Kidney tubule cell (primary cell): Measurements from ENCODE around the gene DCUN1D3.
"Not testable (repeated sequence)": the region's sequence is repeated elsewhere in the genome, so short reads cannot be mapped to it uniquely, and the experiment has no call there.

Experiments used
- DNase-seq: peaks from one replicate; pipeline ENCODE4 v3.0.0-alpha.2; 2018; ENCODE audit warnings: low spot score

Gene DCUN1D3, protein sequence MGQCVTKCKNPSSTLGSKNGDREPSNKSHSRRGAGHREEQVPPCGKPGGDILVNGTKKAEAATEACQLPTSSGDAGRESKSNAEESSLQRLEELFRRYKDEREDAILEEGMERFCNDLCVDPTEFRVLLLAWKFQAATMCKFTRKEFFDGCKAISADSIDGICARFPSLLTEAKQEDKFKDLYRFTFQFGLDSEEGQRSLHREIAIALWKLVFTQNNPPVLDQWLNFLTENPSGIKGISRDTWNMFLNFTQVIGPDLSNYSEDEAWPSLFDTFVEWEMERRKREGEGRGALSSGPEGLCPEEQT

DNA sequence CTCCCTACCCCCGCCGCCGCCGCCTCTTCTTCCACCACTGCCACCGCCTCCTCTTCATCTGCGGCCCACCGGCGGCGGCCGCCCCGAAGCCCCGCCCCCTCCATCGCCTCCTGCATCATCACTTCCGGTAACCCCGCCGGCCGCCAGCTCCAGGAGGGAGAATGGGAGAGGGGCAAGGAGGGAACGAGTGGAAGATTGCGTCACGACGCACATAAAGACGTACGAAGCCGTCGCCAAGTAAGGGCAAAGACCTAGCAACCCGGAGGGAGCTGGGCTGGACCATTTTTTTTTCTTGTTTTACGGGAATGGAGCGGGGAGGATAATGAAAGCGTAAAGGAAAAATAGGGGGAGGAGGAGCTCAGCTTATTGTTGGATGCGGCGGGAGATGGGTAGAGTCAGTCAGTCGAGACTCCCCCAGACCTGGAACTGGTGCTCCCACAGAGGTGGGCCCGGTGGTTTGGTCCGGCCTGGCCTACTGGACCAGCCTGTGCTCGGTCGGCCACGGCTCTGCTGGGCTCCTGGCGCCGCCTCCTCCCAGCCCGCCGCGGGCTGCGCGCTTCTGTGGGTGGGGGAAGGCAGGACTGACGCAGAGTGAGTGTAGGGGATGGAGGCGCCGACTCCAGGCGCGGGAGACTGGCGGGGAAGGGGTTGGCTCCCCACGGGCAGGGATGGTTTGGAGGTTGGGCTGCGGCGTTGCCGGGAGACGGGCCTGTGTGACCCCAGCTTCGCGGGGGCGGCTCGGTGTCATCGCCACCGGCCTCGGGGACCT is at the start of gene DCUN1D3, which contains the start of gene LYRM1:
Gene DCUN1D3, minus strand, starts transcription at position 60 of the 769 bp plus-strand sequence. CDS start 37,820 bp downstream, outside the sequence.
Gene LYRM1, plus strand, starts transcription at position 473 of the 769 bp plus-strand sequence. CDS start 14,785 bp downstream, outside the sequence.
- DNase-seq = peak; percentile 99

DNA sequence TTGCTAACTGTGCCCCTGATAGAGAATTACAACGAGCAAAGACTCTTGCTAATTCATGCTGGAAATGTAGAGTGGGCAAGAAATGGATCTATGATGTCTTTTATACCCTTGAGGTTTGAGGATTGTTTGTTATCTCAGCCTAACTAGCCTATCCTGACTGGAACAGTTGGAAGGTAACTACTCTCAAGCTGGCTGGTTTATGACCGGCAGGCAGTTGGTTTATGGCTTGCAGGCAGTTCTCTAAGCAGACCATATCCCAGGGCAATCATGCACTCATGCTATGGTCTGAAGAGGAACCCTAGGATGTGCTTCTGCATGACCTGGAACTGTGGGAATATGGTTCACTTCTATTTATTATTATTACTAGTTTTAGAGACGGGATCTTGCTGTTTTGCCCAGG is 49.5 kb upstream of the DCUN1D3 start:
- no peak for DNase-seq

DNA sequence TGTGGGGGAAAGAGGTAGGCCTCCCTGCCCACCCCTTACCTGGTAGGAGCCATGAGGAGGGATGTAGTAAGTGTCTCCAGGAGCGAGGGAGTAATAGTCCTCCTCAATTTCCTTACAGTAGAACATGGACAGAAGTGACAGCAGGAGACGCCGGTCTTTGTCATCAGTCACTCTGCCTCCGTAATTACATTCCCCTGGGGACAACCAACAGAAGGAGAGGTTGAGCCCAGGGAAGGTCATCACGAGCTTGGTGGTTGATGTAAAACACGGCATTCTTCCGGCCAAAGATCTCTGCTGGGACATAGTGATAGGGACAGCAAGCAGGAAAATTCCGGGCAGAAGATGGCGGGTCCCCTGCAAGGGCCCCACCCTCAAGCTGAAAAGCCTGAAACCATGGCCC is 48.3 kb upstream of the DCUN1D3 start:
- no peak for DNase-seq

DNA sequence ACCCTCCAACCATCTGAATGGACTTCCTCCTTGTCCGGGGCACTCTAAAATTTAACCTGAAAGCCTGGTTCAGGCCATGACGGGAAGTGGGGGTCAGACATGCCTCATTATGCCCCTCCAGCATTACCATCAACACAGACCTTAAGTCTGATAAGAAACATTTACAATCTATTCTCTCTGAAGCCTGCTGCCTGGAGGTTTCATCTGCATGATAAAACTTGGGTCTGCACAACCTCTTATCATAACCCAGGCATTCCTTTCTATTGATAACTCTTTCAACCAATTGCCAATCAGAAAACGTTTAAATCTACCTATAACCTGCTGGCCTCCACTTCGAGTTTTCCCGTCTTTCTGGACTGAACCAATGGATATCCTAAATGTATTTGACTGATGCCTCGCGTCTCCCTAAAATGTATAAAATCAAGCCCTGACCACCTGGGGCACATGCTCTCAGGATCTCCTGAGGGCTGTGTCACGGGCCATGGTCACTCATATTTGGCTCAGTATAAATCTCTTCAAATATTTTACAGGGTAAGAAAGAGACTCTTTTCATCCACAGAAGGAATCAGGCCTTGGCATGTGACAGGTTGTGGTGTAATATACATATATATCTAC is 46.0 kb upstream of the DCUN1D3 start:
- DNase-seq = no peak

DNA sequence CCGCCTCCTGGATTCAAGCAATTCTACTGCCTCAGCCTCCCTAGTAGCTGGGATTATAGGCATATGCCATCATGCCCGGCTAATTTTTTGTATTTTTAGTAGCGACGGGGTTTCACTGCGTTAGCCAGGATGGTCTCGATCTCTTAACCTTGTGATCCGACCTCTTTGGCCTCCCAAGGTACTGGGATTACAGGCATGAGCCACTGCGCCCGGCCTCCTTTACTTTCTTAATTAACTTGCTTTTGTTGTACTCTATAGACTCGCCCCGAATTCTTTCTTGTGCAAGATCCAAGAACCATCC is 45.4 kb upstream of the DCUN1D3 start:
- DNase-seq = not testable (repeated sequence)

DNA sequence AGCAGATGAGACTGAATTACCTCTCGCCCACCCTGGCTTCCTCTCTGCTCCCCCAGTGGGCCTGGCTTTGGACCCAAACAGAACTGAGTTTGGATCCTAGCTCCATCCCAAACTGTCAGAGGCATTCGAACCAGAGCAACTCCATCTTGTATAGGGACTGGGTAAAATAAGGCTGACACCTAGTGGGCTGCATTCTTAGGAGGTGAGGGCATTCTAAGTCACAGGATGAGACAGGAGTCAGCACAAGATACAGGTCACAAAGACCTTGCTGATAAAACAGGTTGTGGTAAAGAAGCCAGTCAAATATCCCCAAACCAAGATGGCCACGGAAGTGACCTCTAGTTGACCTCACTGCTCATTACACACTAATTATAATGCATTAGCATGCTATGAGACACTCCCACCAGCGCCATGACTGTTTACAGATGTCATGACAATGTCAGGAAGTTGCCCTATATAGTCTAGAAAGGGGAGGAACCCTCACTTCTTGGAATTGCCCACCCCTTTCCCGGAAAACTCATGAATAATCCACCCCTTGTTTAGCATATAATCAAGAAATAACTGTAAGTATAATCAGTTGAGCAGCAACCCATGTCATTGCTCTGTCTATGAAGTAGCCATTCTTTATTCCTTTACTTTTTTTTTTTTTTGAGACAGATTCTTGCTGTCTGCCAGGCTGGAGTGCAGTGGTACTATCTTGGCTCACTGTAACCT is 44.9 kb upstream of the DCUN1D3 start:
- peak; percentile 40 for DNase-seq

DNA sequence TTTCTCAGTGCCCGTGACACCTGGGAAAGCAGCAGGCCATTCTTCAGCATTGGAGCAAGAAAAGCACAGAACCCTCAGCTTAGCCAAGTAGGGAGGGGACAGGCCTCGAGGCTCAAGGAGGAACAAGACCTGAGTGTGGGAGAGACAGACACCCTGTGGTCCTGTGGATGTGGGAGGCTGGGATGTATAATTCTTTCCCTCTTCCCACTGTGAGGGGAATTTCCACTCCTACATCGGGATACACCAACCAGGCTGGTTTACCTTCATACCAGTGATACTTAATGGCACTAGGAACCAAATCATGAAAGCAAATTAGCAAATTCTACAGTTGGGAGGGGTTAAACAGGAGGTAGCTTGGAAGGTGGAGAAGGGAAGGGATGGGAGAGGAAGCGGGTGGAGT is 42.1 kb upstream of the DCUN1D3 start:
- DNase-seq = no peak

DNA sequence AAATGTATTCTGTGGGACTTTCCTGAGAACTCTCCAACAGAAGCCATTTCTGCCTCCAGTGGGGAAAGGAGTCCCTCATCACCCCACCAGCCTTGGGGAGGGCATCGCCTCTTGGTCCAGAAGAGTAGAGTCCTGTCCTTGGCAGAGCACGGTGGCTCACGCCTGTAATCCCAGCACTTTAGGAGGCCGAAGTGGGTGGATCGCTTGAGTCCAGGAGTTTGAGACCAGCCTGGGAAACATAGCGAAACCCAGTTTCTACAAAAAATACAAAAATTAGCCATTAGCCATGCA is 41.4 kb upstream of the DCUN1D3 start:
- DNase-seq = no peak

DNA sequence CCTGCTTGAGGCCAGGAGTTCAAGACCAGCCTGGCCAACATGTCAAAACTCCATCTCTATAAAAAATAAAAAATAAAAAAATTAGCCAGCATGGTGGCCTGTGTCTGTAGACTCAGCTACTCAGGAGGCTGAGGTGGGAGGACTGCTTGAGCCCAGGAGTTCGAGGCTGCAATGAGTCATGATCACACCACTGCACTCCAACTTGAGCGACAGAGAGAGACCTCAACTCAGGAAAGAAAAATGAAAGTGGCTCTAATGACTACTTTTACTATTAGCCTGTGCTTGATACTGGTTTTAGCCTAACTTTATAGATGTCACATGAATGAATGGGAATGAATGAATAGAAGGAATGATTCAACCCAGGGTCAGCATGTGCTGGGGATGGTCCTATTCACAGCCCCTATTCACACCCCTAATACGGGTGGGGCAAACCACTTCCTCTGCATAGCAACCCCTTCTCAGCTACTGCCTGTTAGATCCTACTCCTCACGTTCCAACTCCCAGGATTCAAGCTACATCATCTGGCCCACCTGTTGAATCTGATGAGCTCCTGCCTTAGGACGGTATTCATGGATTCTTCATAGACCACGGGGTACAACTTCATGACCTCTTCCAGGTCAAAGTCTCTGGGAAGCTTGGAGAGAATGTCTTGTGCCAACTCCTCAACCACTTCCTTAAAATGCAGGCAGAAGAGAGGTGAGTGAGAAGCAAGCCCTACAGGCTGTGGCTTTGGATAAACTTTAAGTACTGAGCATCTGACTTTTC is 40.9 kb upstream of the DCUN1D3 start:
- no peak for DNase-seq

DNA sequence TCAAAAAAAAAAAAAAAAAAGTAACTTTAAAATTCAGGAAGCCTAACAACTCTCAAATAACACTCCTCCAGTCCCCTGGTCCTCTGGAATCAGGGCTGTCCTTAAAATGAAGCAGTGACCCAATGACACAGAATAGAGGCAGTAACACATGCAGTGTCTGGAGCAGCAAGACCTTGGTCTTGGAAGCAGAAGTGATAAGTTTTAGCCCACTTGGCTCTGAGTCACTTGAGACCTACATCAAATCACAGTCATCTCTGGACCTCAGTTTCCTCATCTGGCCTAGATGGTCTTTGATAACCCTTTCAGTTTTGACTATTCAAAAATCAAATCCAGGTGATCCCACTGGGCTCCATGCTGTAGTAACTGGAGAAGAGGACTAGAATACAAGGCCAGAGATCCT is 39.5 kb upstream of the DCUN1D3 start:
- no peak for DNase-seq

DNA sequence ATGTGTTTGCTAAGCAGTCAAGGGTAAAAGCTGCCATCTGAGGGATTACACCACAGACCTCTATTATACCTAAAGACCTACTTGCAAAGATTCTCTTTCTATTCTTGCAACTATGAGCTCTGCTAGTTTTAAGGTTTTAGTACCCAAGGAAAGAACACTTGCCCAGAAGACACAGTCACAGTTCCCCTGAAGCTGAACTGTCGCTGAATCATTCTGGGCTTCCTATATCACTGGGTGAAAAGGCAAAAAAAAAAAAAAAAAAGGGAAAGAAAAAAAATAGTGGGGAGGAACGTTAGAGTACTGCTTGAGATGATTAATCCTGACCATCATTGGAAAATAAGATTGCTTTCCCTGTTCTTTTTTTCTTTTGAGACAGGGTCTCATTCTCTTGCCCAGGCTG is 38.3 kb upstream of the DCUN1D3 start:
- DNase-seq = peak; percentile 14

DNA sequence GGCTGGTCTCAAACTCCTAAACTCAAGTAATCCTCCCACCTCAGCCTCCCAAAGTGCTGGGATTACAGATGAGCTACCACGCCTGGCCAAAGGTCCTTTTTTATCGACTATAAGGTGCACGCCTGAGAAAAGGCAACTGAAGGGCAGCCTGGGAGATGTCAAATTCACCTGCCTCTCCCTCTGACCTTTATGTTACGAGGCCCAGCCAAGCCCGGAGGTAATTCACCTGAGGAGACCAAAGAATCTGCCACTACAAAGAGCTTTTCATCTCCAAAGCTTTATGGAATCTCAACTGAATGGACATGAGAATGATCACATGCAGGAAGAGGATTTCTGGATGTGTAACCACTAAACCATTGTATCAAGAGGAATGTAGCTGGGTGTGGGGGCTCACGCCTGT is 37.6 kb upstream of the DCUN1D3 start:
- no peak for DNase-seq

DNA sequence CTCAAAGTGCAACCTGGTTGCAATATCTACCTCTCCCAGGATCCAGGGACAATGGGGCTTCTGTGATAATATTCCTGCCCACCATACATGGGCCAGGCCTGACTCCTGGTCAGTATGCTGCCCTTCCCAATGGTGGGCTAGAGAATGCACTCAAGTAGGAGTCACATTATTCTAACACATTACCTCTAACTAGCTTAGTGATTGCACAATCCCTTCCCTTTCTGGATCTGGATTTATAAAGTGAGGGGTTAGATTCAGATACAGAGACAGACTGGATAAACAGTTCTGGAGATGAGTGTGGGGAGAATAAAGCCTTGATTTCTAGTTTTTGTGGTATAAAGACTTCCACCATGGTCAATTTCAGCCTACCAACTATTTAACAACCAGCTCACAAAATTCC is 33.4 kb upstream of the DCUN1D3 start:
- no peak for DNase-seq

DNA sequence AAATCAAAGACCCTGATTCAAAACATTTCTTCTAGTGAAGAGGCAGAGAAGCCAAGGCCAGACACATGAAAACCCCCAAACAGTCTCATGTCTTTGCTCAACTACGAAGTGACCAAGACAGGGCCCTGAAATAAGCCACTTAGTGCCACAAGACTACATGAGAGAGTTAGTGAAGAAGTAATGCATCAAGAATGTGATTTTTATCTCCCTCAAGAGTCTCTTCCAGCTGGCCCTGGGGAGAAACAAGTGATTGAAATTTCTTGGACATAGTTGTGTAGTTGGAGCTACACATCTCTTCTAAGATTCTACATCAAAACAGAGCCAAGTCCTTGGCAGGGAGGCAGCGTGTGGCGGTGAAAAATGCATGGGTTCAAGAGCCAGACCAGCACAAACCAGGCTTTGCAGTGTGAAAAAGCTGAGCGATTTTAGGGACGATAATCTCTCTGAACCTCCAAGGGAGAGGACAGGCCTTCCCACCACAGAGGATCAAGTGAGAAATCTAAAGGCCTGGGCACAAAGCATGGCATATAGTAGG is 31.0 kb upstream of the DCUN1D3 start:
- no peak for DNase-seq

DNA sequence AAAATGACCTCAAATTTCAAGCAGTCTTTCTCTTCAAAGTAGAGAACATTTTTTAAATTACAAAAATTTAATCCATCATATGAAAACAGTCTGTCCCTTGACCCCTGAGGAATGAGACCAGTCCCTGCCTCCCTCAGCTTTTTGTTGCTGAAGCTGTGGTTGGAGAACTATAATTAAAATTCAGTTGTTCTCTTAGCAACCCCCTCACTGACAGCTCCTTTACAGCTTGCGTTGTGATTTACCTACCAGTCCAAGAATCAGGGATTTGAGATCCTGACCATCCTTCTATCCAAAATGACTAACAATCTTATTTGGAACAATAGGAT is 30.2 kb upstream of the DCUN1D3 start:
- no peak for DNase-seq

DNA sequence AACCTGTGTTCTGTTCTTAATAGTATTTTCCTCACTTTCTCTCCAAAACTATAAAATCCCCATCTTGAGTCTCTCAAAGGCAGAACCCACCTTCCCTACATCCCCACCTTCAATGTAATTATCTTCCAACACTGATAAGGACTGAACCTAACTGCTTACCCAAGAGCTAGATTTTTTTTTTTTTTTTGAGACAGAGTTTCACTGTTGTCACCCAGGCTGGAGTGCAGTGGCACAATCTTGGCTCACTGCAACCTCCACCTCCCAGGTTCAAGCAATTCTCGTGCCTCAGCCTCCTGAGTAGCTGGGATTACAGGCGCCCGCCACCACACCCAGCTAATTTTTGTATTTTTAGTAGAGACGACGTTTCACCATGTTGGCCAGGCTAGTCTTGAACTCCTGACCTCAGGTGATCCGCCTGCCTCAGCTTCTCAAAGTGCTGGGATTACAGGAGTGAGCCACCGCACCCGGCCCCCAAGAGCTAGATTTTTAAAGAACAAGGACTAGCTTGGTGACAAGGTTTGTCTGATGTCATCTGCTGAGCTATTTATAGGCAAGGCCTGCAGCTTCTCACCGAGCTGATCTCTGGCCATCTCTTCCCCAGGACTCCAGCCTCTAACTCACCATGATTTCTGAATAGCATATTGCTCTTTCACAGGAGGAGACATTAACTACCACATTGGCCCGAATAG is 29.7 kb upstream of the DCUN1D3 start:
- not testable (repeated sequence) for DNase-seq

DNA sequence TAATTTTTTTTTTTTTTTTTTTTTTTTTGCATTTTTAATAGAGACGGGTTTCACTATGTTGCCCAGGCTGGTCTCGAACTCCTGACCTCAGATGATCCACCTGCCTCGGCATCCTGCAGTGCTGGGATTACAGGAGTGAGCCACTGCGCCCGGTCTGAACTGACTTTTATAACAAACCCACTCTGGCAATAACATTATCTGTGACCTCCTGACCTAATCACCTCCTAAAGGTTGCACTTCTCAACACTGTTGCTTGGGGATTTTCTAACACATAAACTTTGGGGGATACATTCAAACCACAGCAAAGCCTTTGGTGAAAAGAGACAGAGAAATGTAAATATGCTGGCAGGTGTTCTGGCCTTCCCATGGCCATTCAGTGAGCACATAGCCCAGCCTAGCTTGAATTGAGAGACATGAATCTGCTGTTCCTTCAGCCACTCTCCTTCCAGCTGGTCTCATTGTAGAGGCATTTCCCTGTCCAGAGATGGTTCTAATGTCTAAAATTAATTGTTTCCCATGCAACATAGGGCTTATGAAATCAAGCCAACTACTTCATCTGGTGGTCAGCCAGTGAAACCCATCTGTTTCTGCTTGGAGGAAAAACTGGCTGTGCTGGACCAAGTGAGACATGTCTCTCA is 28.7 kb upstream of the DCUN1D3 start:
- DNase-seq = no peak

DNA sequence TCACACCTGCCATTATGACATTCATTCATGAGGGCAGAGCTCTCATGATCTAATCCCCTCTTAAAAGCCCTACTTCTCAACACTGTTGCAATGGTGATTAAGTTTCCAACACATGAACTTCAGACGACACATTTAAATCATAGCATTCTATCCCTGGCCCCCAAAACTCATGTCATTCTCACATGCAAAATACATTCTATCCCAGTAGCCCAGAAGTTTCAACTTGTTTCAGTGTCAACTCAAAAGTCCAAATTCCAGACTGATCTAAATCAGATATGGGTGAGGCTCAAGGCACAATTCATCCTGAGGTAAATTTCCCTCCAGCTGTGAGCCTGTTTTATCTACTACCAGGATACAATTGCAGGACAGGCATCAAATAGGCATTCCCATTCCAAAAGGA is 25.6 kb upstream of the DCUN1D3 start:
- no peak for DNase-seq

DNA sequence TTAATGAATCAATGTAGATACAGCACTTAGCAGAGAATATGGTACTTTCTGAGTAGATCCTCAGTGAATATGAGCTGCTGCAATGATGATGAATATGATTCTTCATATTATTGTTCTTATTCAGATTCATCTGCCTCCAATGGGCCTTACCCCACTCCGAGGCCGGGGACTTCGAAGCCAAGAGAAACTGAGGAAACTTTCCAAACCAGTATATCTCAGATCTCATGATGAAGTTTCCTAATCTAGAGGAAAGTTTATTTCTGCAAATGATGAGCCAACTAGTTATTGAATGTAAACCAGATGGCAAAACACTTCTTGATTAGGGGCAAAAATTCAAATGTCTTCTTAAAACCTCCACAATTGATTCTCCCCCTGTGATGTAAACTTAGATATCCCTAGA is 23.7 kb upstream of the DCUN1D3 start:
- no peak for DNase-seq

DNA sequence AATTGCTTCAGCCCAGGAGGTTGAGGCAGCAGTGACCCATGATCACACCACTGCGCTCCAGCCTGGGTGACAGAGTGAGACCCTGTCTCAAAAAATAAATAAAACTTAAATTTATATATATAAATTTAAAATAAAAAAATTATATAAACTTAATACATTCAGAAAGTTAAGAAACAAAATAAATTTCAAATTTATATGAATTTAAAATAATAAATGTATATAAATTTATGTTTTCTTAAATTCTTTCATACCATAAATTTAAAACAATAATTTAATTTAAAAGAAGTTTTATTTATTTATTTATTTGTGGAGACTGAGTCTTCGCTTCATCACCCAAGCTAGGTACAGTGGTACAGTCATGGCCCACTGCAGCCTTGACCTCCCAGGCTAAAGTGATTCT is 20.6 kb upstream of the DCUN1D3 start:
- no peak for DNase-seq

DNA sequence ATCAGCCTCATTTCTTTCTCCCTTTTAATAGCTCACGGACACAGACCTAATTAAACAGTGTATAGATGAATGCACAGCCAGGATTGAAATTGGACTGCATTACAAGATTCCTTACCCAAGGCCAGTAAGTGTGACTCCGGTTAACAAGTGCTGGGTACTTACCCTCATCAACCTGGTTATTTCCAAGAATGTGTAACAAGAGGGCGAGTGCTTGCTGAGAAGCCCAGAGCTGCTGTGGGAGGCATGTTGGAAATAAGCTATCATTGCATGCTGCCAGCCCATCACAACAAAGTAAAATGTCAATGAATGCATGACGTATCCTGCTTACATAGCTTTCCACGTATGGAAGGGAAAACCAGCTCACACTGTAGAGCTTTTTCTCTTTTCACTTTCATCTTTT is 19.9 kb upstream of the DCUN1D3 start:
- DNase-seq = no peak
